Glomerular visceral epithelial cell (primary cell): ENCODE results near the gene GALT.

ENCODE experiments used
- DNase-seq: peaks from one replicate; pipeline ENCODE4 v3.0.0-alpha.2; 2016; ENCODE audit errors: extremely low spot score

Gene GALT

GRCh38 chr9:34651876-34652601 is 5.6 kb downstream of the GALT start, which contains the start of gene IL11RA:
IL11RA (plus strand) TSS chr9:34652185; CDS start chr9:34655218, 3,033 bp downstream.
- peak; percentile 92 for DNase-seq

- no peak for DNase-seq
Observed at GRCh38 chr9:34652602-34653000, 6.1 kb downstream of the GALT start.

GRCh38 chr9:34653151-34654072 is 6.9 kb downstream of the GALT start:
- DNase-seq, result no peak

- DNase-seq, result no peak
Observed at GRCh38 chr9:34654323-34655051, 8.0 kb downstream of the GALT start.

GRCh38 chr9:34655394-34655793 is 8.9 kb downstream of the GALT start:
- DNase-seq, result no peak

- DNase-seq, result no peak
Observed at GRCh38 chr9:34656992-34657391, 10.5 kb downstream of the GALT start.

GRCh38 chr9:34658461-34658860 is 12.0 kb downstream of the GALT start:
- DNase-seq, result no peak

- peak; percentile 69 for DNase-seq
Observed at GRCh38 chr9:34659592-34660253, 13.2 kb downstream of the GALT start.

- no peak for DNase-seq
Observed at GRCh38 chr9:34662526-34663302, 16.2 kb downstream of the GALT start, which contains the start of gene CCL27. CCL27 (minus strand) TSS chr9:34662657; CDS start chr9:34662633, 24 bp downstream.

- DNase-seq, result no peak
Observed at GRCh38 chr9:34663303-34663605, 16.8 kb downstream of the GALT start.

GRCh38 chr9:34664281-34665066 is 18.0 kb downstream of the GALT start:
- DNase-seq, result peak; percentile 82

GRCh38 chr9:34665067-34665380 is 18.5 kb downstream of the GALT start:
- no peak for DNase-seq

- DNase-seq, result peak; percentile 97
Observed at GRCh38 chr9:34665381-34666250, 19.1 kb downstream of the GALT start.

GRCh38 chr9:34669809-34670562 is 23.5 kb downstream of the GALT start:
- no peak for DNase-seq

- no peak for DNase-seq
Observed at GRCh38 chr9:34671307-34671706, 24.8 kb downstream of the GALT start.

GRCh38 chr9:34674440-34674839 is 28.0 kb downstream of the GALT start:
- DNase-seq, result no peak

GRCh38 chr9:34675048-34675714 is 28.7 kb downstream of the GALT start:
- DNase-seq, result peak; percentile 47

GRCh38 chr9:34675869-34676268 is 29.4 kb downstream of the GALT start:
- DNase-seq, result no peak
